ENCODE measurements around the gene DDX1.

- TF ChIP-seq POLR2A (IDR thresholded peaks at IDR 0.05; ENCODE audit: low read length) (no peak), GATA1 (IDR thresholded peaks at IDR 0.05; ENCODE audit: low read depth, low read length) (no peak)
Measured at GRCh38 chr2:15603044-15603765, 11.5 kb downstream of the DDX1 start.
